RWPE2 (cell line): ENCODE measurements around the gene MAPK9.

Source experiments
- ATAC-seq: fragments of 200-7000 bp; cut with Tn5 transposase; 3 replicates; pipeline ENCODE4 v1.9.1; 2021; ENCODE audit warnings: low read depth
- DNase-seq: peaks from one replicate; pipeline ENCODE4 v3.0.0-alpha.2; 2020; ENCODE audit warnings: low spot score
- H3K27ac ChIP-seq: fragments of 450-650 bp; 2 replicates; pipeline ENCODE4 v1.5.1; 2017; ENCODE audit warnings: mild to moderate bottlenecking; ENCODE audit not compliant: poor library complexity, severe bottlenecking
- H3K27me3 ChIP-seq: fragments of 250-450 bp; sonication (Bioruptor Pico); 2 replicates; pipeline ENCODE4 v1.5.1; 2021; ENCODE audit warnings: mild to moderate bottlenecking, moderate library complexity; ENCODE audit not compliant: insufficient read depth, poor library complexity, severe bottlenecking
- H3K36me3 ChIP-seq: fragments of 250-450 bp; sonication (Bioruptor Pico); 2 replicates; pipeline ENCODE4 v1.5.1; 2020; ENCODE audit warnings: low read depth, mild to moderate bottlenecking, moderate library complexity
- H3K4me1 ChIP-seq: fragments of 250-450 bp; sonication (Bioruptor Pico); 2 replicates; pipeline ENCODE4 v1.5.1; 2021; ENCODE audit warnings: mild to moderate bottlenecking, moderate library complexity; ENCODE audit not compliant: insufficient read depth, poor library complexity, severe bottlenecking
- H3K4me3 ChIP-seq: fragments of 250-450 bp; sonication (Bioruptor Pico); 2 replicates; pipeline ENCODE4 v1.5.1; 2021; ENCODE audit warnings: mild to moderate bottlenecking, moderate library complexity; ENCODE audit not compliant: severe bottlenecking
- H3K9me3 ChIP-seq: fragments of 250-450 bp; sonication (Bioruptor Pico); 2 replicates; pipeline ENCODE4 v1.5.1; 2021; ENCODE audit warnings: mild to moderate bottlenecking, moderate library complexity; ENCODE audit not compliant: severe bottlenecking
- CTCF ChIP-seq: fragments of 450-650 bp; IDR thresholded peaks from one replicate; pipeline ENCODE4 v1.5.1; 2017; ENCODE audit warnings: mild to moderate bottlenecking, moderate library complexity; ENCODE audit not compliant: poor library complexity, severe bottlenecking

The MAPK9 gene

GRCh38 chr5:180338001-180338707 is 46.3 kb upstream of the MAPK9 start:
- Histone ChIP-seq H3K36me3 (no peaks in the 10 kb centered on the region), H3K4me1 (peaks cover 8% of the 10 kb centered on the region), H3K27ac (no peak overlapping the region), H3K9me3 (no peaks in the 10 kb centered on the region), H3K4me3 (no peak overlapping the region), H3K27me3 (no peaks in the 10 kb centered on the region)
- TF ChIP-seq CTCF: no peak
- ATAC-seq: no peak
- peak; percentile 32 for DNase-seq

GRCh38 chr5:180336234-180337020 is 44.5 kb upstream of the MAPK9 start:
- Histone ChIP-seq H3K4me1 (peaks cover 15% of the 10 kb centered on the region), H3K27me3 (no peaks in the 10 kb centered on the region), H3K27ac (no peak overlapping the region), H3K4me3 (no peak overlapping the region), H3K9me3 (no peaks in the 10 kb centered on the region), H3K36me3 (no peaks in the 10 kb centered on the region)
- no peak for TF ChIP-seq CTCF
- DNase-seq: peak; percentile 46
- no peak for ATAC-seq

GRCh38 chr5:180335614-180336233 is 43.8 kb upstream of the MAPK9 start:
- Histone ChIP-seq H3K27me3 (no peaks in the 10 kb centered on the region), H3K27ac (no peak overlapping the region), H3K4me1 (peaks cover 22% of the 10 kb centered on the region), H3K36me3 (no peaks in the 10 kb centered on the region), H3K4me3 (no peak overlapping the region), H3K9me3 (no peaks in the 10 kb centered on the region)
- no peak for TF ChIP-seq CTCF
- DNase-seq (peak; percentile 56), ATAC-seq (no peak)

- Histone ChIP-seq H3K4me3 (no peak overlapping the region), H3K27ac (no peak overlapping the region), H3K4me1 (peaks cover 29% of the 10 kb centered on the region), H3K36me3 (no peaks in the 10 kb centered on the region), H3K9me3 (no peaks in the 10 kb centered on the region), H3K27me3 (no peaks in the 10 kb centered on the region)
- ATAC-seq: no peak
- peak; percentile 62 for DNase-seq
- TF ChIP-seq CTCF: no peak
Observed at GRCh38 chr5:180334751-180335613, 43.1 kb upstream of the MAPK9 start.
